ENCODE data around the gene ROR2.

Gene ROR2

GRCh38 chr9:91833878-91834255, 116.2 kb downstream of the ROR2 start:
- in situ Hi-C loops (cut with HindIII; ENCODE audit: low pct_unique_long_range_greater_than_20kb, low sequenced_read_pairs), result no loop called here
- DNase-seq (ENCODE audit: low read depth in 1 of 2, low spot score in 1 of 2), result no peak
- no peak for TF ChIP-seq JUND (IDR thresholded peaks at IDR 0.05; ENCODE audit: low read depth)

- in situ Hi-C loops (cut with HindIII; ENCODE audit: low pct_unique_long_range_greater_than_20kb, low sequenced_read_pairs), result no loop called here
- no peak for DNase-seq (ENCODE audit: low read depth in 1 of 2, low spot score in 1 of 2)
- no peak for TF ChIP-seq JUND (IDR thresholded peaks at IDR 0.05; ENCODE audit: low read depth)
Observed at GRCh38 chr9:91833096-91833877, 116.7 kb downstream of the ROR2 start.

DNA sequence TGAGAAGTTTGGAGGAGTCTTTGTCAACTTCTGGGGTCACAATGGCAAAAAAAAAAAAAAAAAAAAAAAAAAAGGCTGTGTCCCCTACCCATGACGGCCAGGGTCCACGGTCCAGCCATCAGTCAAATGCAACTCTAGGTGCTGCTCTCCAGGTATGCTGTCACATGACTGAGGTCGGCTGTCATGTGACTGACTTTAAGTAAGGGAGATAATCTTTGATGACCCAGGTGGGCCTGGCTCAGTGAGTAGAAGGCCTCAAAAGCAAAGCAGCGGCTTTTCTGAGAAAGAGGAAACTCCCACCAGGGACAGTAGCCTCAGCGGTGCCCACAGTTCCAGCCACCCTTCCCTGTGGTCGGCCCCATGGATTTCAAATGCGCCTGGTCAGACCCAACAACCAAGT, 117.7 kb downstream of the ROR2 start:
- in situ Hi-C loops (cut with HindIII; ENCODE audit: low pct_unique_long_range_greater_than_20kb, low sequenced_read_pairs), result no loop called here
- no peak for DNase-seq (ENCODE audit: low read depth in 1 of 2, low spot score in 1 of 2)
- no peak for TF ChIP-seq JUND (IDR thresholded peaks at IDR 0.05; ENCODE audit: low read depth)

DNA sequence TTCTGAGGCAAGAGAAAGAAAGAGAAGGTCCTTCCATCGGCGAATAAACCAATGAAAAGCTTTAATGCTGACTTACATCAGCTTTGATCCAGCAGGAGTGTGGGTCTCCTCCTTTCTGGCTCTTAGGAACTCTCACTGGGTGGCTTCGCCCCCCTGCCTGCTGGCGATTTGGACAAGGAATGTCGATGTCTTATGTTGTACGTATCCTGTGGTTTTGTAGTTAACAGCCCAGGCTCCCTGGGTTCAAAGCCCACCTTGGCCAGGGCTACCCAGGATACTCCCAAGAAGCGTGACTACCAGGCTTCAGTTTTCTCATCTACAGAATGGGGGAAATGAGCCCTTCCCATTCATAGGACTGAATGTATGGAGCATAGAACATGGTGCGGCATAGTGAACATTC, 124.2 kb downstream of the ROR2 start:
- TF ChIP-seq JUND (IDR thresholded peaks at IDR 0.05; ENCODE audit: low read depth), result no peak
- in situ Hi-C loops (cut with HindIII; ENCODE audit: low pct_unique_long_range_greater_than_20kb, low sequenced_read_pairs), result no loop called here
- no peak for DNase-seq (ENCODE audit: low read depth in 1 of 2, low spot score in 1 of 2)

- no peak for DNase-seq (ENCODE audit: low read depth in 1 of 2, low spot score in 1 of 2)
- TF ChIP-seq JUND (IDR thresholded peaks at IDR 0.05; ENCODE audit: low read depth), result no peak
- in situ Hi-C loops (cut with HindIII; ENCODE audit: low pct_unique_long_range_greater_than_20kb, low sequenced_read_pairs), result no loop called here
Observed at GRCh38 chr9:91825422-91825821, 124.6 kb downstream of the ROR2 start.

DNA sequence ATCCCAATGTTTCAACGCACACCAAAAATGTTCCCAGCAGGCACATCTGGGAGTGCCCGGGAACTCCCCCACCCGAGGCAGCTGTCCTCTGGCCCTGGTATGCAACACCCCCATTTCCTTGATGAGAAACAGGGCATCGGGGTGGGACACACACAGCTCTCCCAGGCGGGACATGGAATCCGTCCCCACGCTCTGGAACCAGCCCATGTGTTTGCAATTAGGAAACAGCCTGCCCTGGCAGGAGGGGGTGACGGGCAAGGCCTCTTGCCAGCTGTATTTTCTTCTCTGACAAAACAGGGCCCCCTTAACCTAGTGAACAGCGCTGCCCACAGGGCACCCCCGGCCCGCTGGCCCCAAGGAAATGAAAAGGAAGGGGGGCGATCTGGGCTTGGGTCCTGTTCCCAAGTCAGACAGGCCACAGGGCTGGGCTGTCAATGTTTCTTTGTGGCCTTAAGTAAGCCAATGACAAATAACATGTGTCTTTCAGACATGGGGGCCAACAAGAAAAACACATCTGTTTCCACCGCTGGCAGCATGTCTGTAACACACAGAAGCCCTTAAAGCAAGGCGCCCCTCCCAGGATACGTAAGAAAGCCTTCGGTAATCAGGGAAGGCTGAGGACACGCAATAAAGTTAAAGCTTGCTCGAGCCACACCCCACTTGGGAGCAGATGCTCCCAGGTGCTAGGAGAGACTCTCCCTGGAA, 125.3 kb downstream of the ROR2 start:
- TF ChIP-seq JUND (IDR thresholded peaks at IDR 0.05; ENCODE audit: low read depth), result no peak
- no peak for DNase-seq (ENCODE audit: low read depth in 1 of 2, low spot score in 1 of 2)
- in situ Hi-C loops (cut with HindIII; ENCODE audit: low pct_unique_long_range_greater_than_20kb, low sequenced_read_pairs), result no loop called here

- in situ Hi-C loops (cut with HindIII; ENCODE audit: low pct_unique_long_range_greater_than_20kb, low sequenced_read_pairs), result no loop called here
- no peak for TF ChIP-seq JUND (IDR thresholded peaks at IDR 0.05; ENCODE audit: low read depth)
- no peak for DNase-seq (ENCODE audit: low read depth in 1 of 2, low spot score in 1 of 2)
Observed at GRCh38 chr9:91824151-91824550, 125.9 kb downstream of the ROR2 start.

DNA sequence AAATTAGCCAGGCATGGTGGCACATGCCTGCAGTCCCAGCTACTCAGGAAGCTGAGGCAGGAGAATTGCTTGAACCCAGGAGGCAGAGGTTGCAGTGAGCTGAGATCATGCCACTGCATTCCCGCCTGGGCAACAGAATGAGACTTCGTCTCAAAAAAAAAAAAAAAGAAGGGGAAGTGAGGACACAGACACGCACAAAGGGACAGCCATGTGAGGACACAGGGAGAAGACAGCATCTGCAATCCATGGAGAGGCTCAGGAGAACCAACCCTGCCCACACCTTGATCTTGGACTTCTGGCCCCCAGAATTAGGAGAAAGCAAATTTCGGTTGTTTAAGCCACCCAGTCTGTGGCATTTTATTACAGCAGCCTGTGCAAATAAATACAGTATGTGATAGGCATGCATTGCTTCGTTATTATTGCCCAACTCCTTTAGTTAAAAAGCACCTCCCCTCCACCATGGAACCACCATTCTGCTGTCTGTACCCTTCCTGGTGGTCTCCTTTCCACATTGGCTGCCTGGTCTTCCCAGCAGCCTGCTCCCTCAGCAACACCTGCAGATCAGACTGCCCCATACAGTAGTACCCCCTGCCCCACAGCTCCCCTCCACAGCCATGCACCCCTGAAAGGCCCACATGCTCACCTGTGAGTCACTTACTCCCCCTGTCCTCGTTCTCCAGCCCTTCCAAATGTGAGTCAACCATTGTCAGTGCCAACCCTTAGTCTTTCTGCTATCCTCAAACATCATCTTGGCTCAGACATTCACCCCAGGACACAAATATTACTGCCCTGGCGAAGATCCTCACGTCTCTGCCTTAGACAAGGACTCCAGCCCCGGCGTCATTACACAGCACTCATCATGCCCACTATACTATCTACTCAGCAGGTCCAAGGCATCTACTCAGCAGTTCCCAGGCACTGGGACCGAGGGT, 128.8 kb downstream of the ROR2 start:
- in situ Hi-C loops (cut with HindIII; ENCODE audit: low pct_unique_long_range_greater_than_20kb, low sequenced_read_pairs), result no loop called here
- TF ChIP-seq JUND (IDR thresholded peaks at IDR 0.05; ENCODE audit: low read depth), result no peak
- no peak for DNase-seq (ENCODE audit: low read depth in 1 of 2, low spot score in 1 of 2)

DNA sequence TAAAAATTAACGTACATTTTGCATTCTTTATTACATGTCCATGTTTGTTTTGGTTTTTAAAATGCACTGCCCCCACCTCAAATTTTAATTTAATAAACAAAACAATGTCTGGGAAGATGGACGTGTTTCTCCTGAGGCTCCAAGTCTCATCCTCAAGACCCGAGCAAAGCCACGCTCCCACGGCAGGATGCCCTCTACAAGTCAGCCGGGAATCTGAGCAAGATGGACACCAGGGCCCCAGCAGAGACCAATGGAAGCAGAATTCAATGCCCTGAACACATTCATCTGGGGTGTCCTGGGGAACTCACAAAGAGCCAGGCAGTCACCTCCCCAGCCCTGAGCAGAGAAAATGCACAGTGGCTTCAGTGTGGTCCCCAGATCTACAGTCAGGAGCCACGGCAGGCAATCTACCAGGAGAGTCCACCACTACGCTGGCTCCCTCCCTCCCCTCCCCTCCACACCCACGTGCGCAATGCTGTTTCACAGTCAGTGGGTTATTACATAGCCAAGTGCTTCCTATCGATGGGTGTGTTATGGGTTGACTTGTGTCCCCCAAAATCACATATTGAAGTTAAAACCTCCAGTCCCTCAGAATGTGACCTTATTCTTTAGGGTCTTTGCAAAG, 129.8 kb downstream of the ROR2 start:
- TF ChIP-seq JUND (IDR thresholded peaks at IDR 0.05; ENCODE audit: low read depth), result no peak
- DNase-seq (ENCODE audit: low read depth in 1 of 2, low spot score in 1 of 2), result no peak
- in situ Hi-C loops (cut with HindIII; ENCODE audit: low pct_unique_long_range_greater_than_20kb, low sequenced_read_pairs), result no loop called here

- in situ Hi-C loops (cut with HindIII; ENCODE audit: low pct_unique_long_range_greater_than_20kb, low sequenced_read_pairs), result no loop called here
- TF ChIP-seq JUND (IDR thresholded peaks at IDR 0.05; ENCODE audit: low read depth), result no peak
- no peak for DNase-seq (ENCODE audit: low read depth in 1 of 2, low spot score in 1 of 2)
Observed at GRCh38 chr9:91818647-91819403, 131.2 kb downstream of the ROR2 start.

DNA sequence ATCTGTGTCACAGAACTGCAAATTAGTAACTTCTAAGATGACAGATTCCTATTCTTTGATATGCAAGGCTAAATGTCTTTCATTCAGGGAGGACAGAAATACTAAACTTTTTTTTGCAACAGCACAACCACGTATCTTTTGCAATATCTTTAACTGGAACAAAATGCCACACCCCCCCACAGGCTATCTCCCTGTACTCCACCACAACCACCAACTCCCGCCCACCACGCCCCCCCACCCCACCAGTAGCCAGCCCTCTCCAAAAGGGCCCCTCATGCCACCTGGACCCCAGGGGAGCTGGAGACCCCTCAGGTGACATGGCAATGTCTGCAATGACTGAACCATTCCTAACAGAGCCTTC, 131.8 kb downstream of the ROR2 start:
- no peak for TF ChIP-seq JUND (IDR thresholded peaks at IDR 0.05; ENCODE audit: low read depth)
- no peak for DNase-seq (ENCODE audit: low read depth in 1 of 2, low spot score in 1 of 2)
- in situ Hi-C loops (cut with HindIII; ENCODE audit: low pct_unique_long_range_greater_than_20kb, low sequenced_read_pairs), result no loop called here

All from T47D (cell line).